ENCODE results near the gene MAPK10. TPM values are rescaled to one million over a fixed set of nuclear protein-coding genes. Genes with fewer than 3 reads are reported as not detected.

MAPK10 gene
- total and polyA plus RNA-seq, 2 donors (not counting 1 experiment from before 2014, with no cell fraction given), result 3.8 to 20.0 TPM

GRCh38 chr4:85964298-85964697, 395.6 kb downstream of the MAPK10 start:
- H3K36me3 ChIP-seq (ENCODE audit: control insufficient read depth, insufficient read depth, low read length), result no peaks in the 10 kb centered on the region
- no peak overlapping the region for H3K4me3 ChIP-seq (replicated peaks in 1 of 4; ENCODE audit: control extremely low read depth in 1 of 4, insufficient read depth in 1 of 4, low read depth in 3 of 4, low read length in 4 of 4)
- H3K79me2 ChIP-seq (ENCODE audit: control insufficient read depth, insufficient read depth, low read length), result no peaks in the 10 kb centered on the region
- H3K4me1 ChIP-seq (ENCODE audit: control insufficient read depth, extremely low read depth, insufficient read depth, low read length), result no peaks in the 10 kb centered on the region
- no peak overlapping the region for H2AFZ ChIP-seq (ENCODE audit: low read length)
- H3K27ac ChIP-seq (ENCODE audit: insufficient read depth, low read length), result no peak overlapping the region
- H4K20me1 ChIP-seq (ENCODE audit: control insufficient read depth, extremely low read depth, insufficient read depth, low read length), result no peaks in the 10 kb centered on the region
- no peaks in the 10 kb centered on the region for H3K27me3 ChIP-seq (ENCODE audit: control insufficient read depth, insufficient read depth, low read length)
- peak in 1 of 2 donors; percentile 20 for TF ChIP-seq CTCF (conservative IDR thresholded peaks at IDR 0.05 in 1 of 2, IDR thresholded peaks at IDR 0.05 in 1 of 2; ENCODE audit: low read depth in 1 of 2, low read length in 2 of 2)
- TF ChIP-seq EZH2 (IDR thresholded peaks at IDR 0.05; ENCODE audit: low read length, missing control alignments), result no peak
- H3K9me3 ChIP-seq (ENCODE audit: control insufficient read depth, insufficient read depth, low read depth, low read length), result no peaks in the 10 kb centered on the region
- DNase-seq (ENCODE audit: low read depth in 2 of 2), result peak; percentile 5 to 6
- H3K4me2 ChIP-seq (ENCODE audit: extremely low read depth, insufficient read depth, low read length), result no peak overlapping the region
- no peak overlapping the region for H3K9ac ChIP-seq (ENCODE audit: insufficient read depth, low read length)

GRCh38 chr4:85963231-85963630, 396.6 kb downstream of the MAPK10 start:
- no peaks in the 10 kb centered on the region for H4K20me1 ChIP-seq (ENCODE audit: control insufficient read depth, extremely low read depth, insufficient read depth, low read length)
- no peaks in the 10 kb centered on the region for H3K27me3 ChIP-seq (ENCODE audit: control insufficient read depth, insufficient read depth, low read length)
- no peak overlapping the region for H3K4me2 ChIP-seq (ENCODE audit: extremely low read depth, insufficient read depth, low read length)
- DNase-seq (ENCODE audit: low read depth in 2 of 2), result peak in 1 of 2 donors; percentile 18
- H3K9ac ChIP-seq (ENCODE audit: insufficient read depth, low read length), result no peak overlapping the region
- H3K27ac ChIP-seq (ENCODE audit: insufficient read depth, low read length), result no peak overlapping the region
- H3K79me2 ChIP-seq (ENCODE audit: control insufficient read depth, insufficient read depth, low read length), result no peaks in the 10 kb centered on the region
- no peak overlapping the region for H3K4me3 ChIP-seq (replicated peaks in 1 of 4; ENCODE audit: control extremely low read depth in 1 of 4, insufficient read depth in 1 of 4, low read depth in 3 of 4, low read length in 4 of 4)
- TF ChIP-seq EZH2 (IDR thresholded peaks at IDR 0.05; ENCODE audit: low read length, missing control alignments), result no peak
- H3K4me1 ChIP-seq (ENCODE audit: control insufficient read depth, extremely low read depth, insufficient read depth, low read length), result no peaks in the 10 kb centered on the region
- H3K36me3 ChIP-seq (ENCODE audit: control insufficient read depth, insufficient read depth, low read length), result no peaks in the 10 kb centered on the region
- H2AFZ ChIP-seq (ENCODE audit: low read length), result no peak overlapping the region
- H3K9me3 ChIP-seq (ENCODE audit: control insufficient read depth, insufficient read depth, low read depth, low read length), result no peaks in the 10 kb centered on the region

- no peak overlapping the region for H3K4me2 ChIP-seq (ENCODE audit: extremely low read depth, insufficient read depth, low read length)
- TF ChIP-seq CTCF (conservative IDR thresholded peaks at IDR 0.05 in 1 of 2, IDR thresholded peaks at IDR 0.05 in 1 of 2; ENCODE audit: low read depth in 1 of 2, low read length in 2 of 2), result no peak
- TF ChIP-seq EZH2 (IDR thresholded peaks at IDR 0.05; ENCODE audit: low read length, missing control alignments), result no peak
- no peaks in the 10 kb centered on the region for H3K79me2 ChIP-seq (ENCODE audit: control insufficient read depth, insufficient read depth, low read length)
These were observed 398.0 kb downstream of the MAPK10 start for GRCh38 chr4:85961887-85962286.

More at GRCh38 chr4:85961887-85962286, 398.0 kb downstream of the MAPK10 start:
- H3K27me3 ChIP-seq (ENCODE audit: control insufficient read depth, insufficient read depth, low read length), result no peaks in the 10 kb centered on the region
- H2AFZ ChIP-seq (ENCODE audit: low read length), result no peak overlapping the region
- no peaks in the 10 kb centered on the region for H4K20me1 ChIP-seq (ENCODE audit: control insufficient read depth, extremely low read depth, insufficient read depth, low read length)
- DNase-seq (ENCODE audit: low read depth in 2 of 2), result no peak
- H3K36me3 ChIP-seq (ENCODE audit: control insufficient read depth, insufficient read depth, low read length), result no peaks in the 10 kb centered on the region
- no peaks in the 10 kb centered on the region for H3K4me1 ChIP-seq (ENCODE audit: control insufficient read depth, extremely low read depth, insufficient read depth, low read length)
- no peak overlapping the region for H3K4me3 ChIP-seq (replicated peaks in 1 of 4; ENCODE audit: control extremely low read depth in 1 of 4, insufficient read depth in 1 of 4, low read depth in 3 of 4, low read length in 4 of 4)
- H3K27ac ChIP-seq (ENCODE audit: insufficient read depth, low read length), result no peak overlapping the region
- no peaks in the 10 kb centered on the region for H3K9me3 ChIP-seq (ENCODE audit: control insufficient read depth, insufficient read depth, low read depth, low read length)
- H3K9ac ChIP-seq (ENCODE audit: insufficient read depth, low read length), result no peak overlapping the region

All from fibroblast of lung (primary cell).